ENCODE data around the gene WDR64. TPM values are rescaled to one million over a fixed set of nuclear protein-coding genes. Genes with fewer than 3 reads are reported as not detected.

Gene WDR64
- total RNA-seq, 6 donors from 2014 or later = 0.20 TPM; not detected in 5

DNA sequence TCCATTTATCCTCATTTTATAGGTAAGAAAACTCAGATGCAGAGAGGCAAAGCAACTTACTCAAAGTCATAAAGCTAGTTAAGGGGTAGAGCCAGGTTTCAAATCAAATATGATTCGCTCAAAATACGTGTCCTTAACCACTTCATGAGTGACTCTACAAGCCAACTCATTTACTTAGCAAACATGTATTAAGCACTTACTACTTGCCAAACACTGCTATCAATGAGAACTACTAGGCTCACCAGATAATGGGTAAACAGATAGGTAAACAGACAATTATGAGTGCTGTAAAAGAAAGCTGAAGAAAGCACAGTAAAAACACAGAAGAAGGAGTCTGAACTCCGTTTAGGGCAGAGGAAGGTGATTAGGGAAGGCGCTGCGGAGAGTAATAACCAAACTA lies 65.9 kb downstream of the WDR64 start:
- H3K4me1 ChIP-seq = no peaks in the 10 kb centered on the region
- ATAC-seq (ENCODE audit: low FRiP score in 2 of 2) (no peak), DNase-seq (no peak)
- WGBS, 2 donors = 63 to 70% methylated on average over 5 of the region's 5 CpGs
- TF ChIP-seq, protein P1, sequence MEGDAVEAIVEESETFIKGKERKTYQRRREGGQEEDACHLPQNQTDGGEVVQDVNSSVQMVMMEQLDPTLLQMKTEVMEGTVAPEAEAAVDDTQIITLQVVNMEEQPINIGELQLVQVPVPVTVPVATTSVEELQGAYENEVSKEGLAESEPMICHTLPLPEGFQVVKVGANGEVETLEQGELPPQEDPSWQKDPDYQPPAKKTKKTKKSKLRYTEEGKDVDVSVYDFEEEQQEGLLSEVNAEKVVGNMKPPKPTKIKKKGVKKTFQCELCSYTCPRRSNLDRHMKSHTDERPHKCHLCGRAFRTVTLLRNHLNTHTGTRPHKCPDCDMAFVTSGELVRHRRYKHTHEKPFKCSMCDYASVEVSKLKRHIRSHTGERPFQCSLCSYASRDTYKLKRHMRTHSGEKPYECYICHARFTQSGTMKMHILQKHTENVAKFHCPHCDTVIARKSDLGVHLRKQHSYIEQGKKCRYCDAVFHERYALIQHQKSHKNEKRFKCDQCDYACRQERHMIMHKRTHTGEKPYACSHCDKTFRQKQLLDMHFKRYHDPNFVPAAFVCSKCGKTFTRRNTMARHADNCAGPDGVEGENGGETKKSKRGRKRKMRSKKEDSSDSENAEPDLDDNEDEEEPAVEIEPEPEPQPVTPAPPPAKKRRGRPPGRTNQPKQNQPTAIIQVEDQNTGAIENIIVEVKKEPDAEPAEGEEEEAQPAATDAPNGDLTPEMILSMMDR (IDR thresholded peaks at IDR 0.05) = no peak
- TF ChIP-seq POLR2A (IDR thresholded peaks at IDR 0.05) = no peak
- no peak for TF ChIP-seq EP300 (IDR thresholded peaks at IDR 0.05)
- no peak for TF ChIP-seq POLR2AphosphoS5 (IDR thresholded peaks at IDR 0.05)
- H3K4me3 ChIP-seq = no peak overlapping the region
- no peak overlapping the region for H3K27ac ChIP-seq
- H3K9me3 ChIP-seq = no peaks in the 10 kb centered on the region
- H3K36me3 ChIP-seq = no peaks in the 10 kb centered on the region
- no peaks in the 10 kb centered on the region for H3K27me3 ChIP-seq

- Histone ChIP-seq H3K9me3 (no peaks in the 10 kb centered on the region), H3K4me1 (no peaks in the 10 kb centered on the region), H3K36me3 (no peaks in the 10 kb centered on the region), H3K27me3 (no peaks in the 10 kb centered on the region), H3K27ac (no peak overlapping the region), H3K4me3 (no peak overlapping the region)
- DNase-seq (no peak), ATAC-seq (ENCODE audit: low FRiP score in 2 of 2) (no peak)
- WGBS, 2 donors = 87 to 89% methylated on average over 3 of the region's 3 CpGs
- TF ChIP-seq POLR2A (IDR thresholded peaks at IDR 0.05) (no peak), EP300 (IDR thresholded peaks at IDR 0.05) (no peak), POLR2AphosphoS5 (IDR thresholded peaks at IDR 0.05) (no peak)
- TF ChIP-seq, protein P1 (IDR thresholded peaks at IDR 0.05) = no peak
Measured at GRCh38 chr1:241721011-241721410, 68.9 kb downstream of the WDR64 start.

DNA sequence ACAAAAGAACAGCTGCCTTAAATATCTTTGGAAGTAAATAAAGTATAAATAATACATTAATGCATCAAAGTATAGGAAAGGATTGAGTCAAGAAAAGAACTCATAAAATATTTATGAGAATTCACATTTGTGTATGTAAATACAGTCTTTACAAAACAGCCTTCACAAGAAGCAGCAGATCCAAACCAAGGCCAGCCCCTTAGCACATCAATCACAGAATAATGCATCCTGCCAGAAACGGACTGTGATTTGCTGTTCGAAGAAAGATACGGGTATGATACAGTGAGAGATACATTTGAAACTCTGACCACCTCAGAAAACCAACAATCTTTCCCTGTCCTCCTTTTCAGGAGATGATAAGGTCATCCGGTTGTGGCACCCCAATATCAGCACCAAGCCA lies 70.9 kb downstream of the WDR64 start:
- TF ChIP-seq EP300 (IDR thresholded peaks at IDR 0.05) = no peak
- TF ChIP-seq, protein P1 (IDR thresholded peaks at IDR 0.05) = no peak
- no peak for TF ChIP-seq POLR2AphosphoS5 (IDR thresholded peaks at IDR 0.05)
- no peak for TF ChIP-seq POLR2A (IDR thresholded peaks at IDR 0.05)
- Histone ChIP-seq H3K4me1 (no peaks in the 10 kb centered on the region), H3K9me3 (no peaks in the 10 kb centered on the region), H3K27ac (no peak overlapping the region), H3K27me3 (no peaks in the 10 kb centered on the region), H3K4me3 (no peak overlapping the region), H3K36me3 (no peaks in the 10 kb centered on the region)
- no peak for ATAC-seq (ENCODE audit: low FRiP score in 2 of 2)
- DNase-seq = no peak
- WGBS, 2 donors = 81 to 87% methylated on average over 4 of the region's 4 CpGs

GRCh38 chr1:241724741-241725356 lies 72.8 kb downstream of the WDR64 start:
- no peak for TF ChIP-seq EP300 (IDR thresholded peaks at IDR 0.05)
- TF ChIP-seq POLR2AphosphoS5 (IDR thresholded peaks at IDR 0.05) = no peak
- no peak for TF ChIP-seq POLR2A (IDR thresholded peaks at IDR 0.05)
- TF ChIP-seq, protein P1 (IDR thresholded peaks at IDR 0.05) = no peak
- Histone ChIP-seq H3K27ac (no peak overlapping the region), H3K4me3 (no peak overlapping the region), H3K36me3 (no peaks in the 10 kb centered on the region), H3K4me1 (no peaks in the 10 kb centered on the region), H3K27me3 (no peaks in the 10 kb centered on the region), H3K9me3 (no peaks in the 10 kb centered on the region)
- no peak for ATAC-seq (ENCODE audit: low FRiP score in 2 of 2)
- DNase-seq = no peak
- 64 to 72% methylated on average over 4 of the region's 4 CpGs for WGBS, 2 donors

DNA sequence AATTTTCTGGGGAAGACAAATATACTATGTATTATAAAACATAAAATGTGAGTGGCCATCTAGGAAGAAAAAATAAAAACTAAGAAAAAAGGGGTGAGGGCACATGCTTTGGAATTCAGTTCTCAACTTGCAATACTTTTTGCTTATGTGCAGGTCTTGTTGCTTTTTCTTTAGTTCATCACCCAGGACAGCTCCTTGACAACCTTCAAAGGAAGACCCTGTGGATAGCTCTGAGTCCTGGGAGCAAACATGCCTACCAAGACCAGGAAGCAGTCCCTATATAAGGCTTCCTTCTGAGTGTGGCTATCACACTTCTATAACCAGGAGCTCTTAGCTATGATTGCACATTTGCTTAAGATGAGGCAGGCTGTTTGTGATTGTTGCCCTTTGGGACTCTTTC lies 78.0 kb downstream of the WDR64 start:
- Histone ChIP-seq H3K27me3 (no peaks in the 10 kb centered on the region), H3K4me1 (no peaks in the 10 kb centered on the region), H3K4me3 (no peak overlapping the region), H3K36me3 (no peaks in the 10 kb centered on the region), H3K27ac (no peak overlapping the region), H3K9me3 (no peaks in the 10 kb centered on the region)
- no peak for DNase-seq
- TF ChIP-seq EP300 (IDR thresholded peaks at IDR 0.05) (no peak), POLR2AphosphoS5 (IDR thresholded peaks at IDR 0.05) (no peak), POLR2A (IDR thresholded peaks at IDR 0.05) (no peak)
- TF ChIP-seq, protein P1 (IDR thresholded peaks at IDR 0.05) = no peak
- ATAC-seq (ENCODE audit: low FRiP score in 2 of 2) = no peak

All from upper lobe of left lung (tissue), 6 donors.